Stimulated activated CD4-positive, alpha-beta T cell treated with anti-CD3 and anti-CD28 coated beads, Interleukin-4, amount 100 ng/mL, for 24 hours (primary cell): ENCODE data around the gene CD300H.

ENCODE experiments used
- DNase-seq: peaks from one replicate; pipeline ENCODE4 v3.0.0-alpha.2; 2020

The CD300H gene

DNA sequence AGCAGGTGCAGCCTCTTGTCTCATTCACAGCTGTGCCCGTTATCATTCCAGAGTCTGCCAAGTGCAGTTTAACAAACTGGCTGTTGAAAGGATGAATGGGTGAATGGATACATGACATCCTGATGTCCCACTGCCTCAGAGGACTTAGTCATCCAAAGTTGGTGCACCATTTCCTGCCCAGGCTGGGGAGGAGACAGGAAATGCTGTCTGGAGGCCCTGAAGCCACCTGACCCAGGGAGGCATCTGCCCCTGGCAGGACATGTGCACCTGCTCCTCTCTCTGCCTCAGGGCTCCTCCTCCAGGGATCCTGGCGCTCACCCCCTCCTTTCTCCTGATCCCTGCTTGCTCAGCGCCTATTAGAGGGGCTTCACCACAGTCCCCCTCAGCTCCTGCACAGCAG, 19.6 kb downstream of the CD300H start:
- no peak for DNase-seq

DNA sequence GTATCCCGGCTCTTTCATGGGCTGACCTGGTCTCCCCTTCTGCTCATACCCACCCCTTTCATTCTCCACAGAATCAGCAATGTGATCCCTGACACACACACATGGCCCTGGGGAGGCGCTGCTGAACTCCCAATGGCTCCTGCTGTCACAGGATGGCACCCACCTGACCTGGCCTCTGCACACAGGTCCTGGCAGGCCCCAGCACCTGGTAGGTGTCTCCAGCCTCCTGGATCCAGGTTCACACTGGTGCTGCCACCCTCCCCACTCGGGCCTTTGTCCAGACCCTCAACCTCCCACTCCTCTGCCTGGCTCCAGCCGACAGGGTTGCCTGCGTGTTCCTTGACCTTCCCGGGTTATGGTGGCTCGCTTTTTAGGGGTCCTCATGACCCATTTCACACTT, 20.0 kb downstream of the CD300H start:
- DNase-seq = no peak

DNA sequence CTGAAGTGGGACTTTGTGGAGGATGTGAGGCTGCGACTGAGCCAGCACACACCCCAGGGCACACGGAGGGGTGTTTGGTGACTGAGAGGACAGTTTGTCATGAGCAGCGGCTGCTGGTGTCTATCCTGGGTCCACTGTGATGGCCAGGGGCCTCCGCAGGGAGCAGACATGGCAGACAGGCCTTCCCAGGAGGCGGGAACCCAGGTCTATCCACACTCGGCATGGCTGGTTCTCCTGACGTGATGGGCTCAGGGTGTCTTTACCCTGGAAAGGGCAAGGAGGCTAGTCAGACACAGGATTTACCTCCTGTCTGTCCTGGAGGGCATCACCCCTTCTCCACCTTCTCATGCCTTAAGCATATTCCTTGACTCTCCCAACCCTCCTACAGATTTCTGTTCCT, 20.7 kb downstream of the CD300H start:
- DNase-seq = no peak

DNA sequence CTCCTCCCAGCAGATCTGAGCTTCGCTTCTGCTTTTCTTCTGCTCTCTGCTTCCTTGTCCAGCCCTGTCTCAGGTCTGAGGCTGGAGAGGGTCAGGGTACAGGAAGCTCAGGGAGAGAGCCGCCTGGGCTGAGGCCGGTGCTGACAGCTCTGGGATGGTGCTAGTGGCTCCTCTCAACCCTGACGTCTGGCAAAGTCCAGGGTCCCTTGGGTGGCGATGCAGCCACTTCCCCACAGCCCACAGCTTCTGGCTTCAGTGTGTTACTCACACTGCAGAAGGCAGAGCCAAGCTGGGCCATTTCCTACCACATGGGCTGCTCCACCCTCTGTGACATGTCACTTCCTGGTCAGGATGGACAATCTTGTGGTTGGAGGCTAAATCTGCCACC, 21.5 kb downstream of the CD300H start, which contains the start of gene CD300C:
TSS of gene CD300C (minus strand) at position 273 of the 388 bp plus-strand sequence. CDS start 333 bp downstream, outside the sequence.
- DNase-seq = no peak

DNA sequence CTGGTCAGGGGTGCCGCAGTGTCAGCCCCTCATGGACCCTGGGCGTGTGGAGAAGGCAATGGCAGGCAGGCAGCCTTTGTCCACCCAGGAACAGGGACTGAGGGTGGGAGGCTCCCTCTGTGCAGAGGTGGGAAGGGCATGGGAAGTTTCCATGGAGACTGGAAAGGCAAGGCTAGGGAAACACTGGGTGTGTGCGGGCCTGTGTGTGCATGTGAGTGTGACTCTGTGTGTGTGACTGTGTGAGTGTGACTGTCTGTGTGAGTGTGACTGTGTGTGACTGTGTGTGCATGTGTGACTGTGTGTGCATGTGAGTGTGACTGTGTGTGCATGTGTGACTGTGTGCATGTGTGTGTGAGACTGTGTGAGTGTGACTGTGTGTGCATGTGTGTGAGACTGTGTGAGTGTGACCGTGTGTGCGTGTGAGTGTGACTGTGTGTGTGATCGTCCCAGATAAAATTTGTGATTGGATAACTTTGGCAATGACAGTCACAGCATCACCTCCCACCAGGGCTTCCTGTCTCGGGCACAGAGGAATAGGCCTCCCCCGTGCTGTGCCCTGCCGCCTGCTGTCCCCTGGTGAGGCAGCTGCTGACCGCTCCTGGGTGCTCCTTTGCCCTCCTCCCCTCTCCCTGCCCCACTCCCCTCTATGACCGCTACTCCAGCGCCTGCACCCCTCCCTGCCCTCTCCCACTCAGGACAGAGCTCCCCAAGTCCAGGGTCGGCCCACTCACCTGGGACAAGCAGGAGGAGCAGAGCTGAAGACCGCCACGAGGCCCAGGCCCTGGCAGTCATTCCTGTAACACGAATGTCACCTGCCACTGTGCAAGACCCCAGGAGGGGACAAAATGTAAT, 22.1 kb downstream of the CD300H start:
- no peak for DNase-seq

DNA sequence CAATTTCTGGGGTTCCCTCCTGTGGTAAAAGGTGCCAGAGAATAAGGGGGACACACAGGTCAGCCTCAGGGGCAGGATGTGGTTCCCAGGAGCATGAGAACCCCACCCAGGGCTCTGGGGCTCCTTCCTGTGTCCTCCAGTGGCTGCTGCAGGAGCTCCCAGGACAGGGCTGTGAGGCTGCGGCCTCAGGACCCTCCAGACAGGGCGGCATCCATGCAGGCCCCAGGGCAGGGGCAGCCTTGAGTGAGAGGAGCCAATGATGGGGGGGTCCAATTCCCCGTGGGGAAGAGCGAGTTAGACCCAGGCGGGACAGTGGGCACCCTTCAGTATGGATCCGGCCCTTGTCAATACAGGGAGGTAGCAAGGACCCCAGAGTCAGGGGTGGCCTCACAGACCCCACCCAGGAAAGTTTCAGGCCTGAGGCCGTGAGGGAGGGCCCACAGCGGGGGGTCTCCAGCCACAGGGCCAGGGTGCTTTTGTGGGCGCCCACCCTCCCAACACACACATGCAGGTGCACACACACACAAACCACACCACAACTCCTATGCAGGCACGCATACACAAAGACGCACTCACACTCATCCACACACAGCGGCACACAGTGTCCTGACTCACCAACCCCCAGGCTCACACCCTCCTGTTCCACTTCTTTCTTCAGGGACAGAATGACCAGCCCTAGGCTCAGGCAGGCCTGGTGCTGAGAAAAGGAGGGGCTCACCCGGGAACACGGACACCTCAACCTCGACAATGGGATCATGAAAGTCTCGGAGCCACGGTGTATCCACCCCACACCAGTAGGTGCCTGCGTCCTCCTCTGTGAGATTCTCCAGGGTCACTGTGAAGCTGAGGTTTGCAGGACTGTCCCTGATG, 23.2 kb downstream of the CD300H start:
- no peak for DNase-seq

DNA sequence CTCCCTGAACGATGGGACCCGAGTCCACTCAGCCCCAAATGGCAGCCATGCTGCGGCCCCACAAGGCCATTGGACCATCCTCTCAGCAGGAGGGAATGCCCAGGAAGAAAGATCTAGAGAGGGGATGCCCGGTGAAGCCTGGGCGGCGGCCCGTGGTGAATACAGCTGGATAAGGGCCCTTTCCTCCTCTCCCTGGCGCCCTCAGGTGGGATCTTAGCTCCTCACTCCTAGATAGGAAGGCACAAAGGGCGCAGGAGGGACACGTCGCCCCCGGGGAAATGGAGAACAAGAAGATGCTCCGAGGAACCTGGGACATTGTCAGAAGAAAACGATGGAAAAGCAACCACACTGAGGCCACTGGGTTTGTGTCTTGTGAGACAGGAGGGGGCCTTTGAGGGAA, 23.9 kb downstream of the CD300H start:
- DNase-seq = no peak

DNA sequence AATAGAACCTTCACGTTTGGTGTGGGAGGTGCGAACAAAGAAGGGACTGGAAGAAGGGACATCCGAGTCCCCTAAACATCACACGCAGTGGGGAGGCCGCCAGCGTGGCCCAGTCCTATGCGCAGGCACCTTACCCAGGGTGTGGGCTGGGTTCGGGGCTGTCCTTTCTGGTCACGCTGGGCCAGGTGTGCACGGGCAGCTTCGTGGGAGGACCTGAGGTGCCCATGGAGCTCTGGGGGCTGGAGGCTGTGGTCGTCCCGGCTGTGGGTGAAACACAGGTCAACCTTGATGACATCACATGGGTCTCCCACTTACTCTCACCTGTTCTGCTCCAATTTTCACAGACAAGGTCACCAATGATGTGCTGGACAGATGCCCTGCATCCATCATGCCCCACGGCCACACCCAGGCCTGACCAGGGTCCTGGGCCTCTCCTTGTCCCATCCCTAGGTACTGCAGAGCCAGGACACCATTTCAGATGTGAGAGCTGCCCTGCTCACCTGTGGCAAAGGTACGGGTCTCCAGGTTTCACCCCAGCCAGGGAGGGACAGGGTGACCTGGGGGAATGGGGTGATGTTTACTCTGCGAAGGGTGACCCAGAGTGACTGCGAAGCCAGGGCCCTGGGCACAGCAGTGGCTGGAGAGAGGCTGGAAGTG, 24.5 kb downstream of the CD300H start:
- DNase-seq = no peak

DNA sequence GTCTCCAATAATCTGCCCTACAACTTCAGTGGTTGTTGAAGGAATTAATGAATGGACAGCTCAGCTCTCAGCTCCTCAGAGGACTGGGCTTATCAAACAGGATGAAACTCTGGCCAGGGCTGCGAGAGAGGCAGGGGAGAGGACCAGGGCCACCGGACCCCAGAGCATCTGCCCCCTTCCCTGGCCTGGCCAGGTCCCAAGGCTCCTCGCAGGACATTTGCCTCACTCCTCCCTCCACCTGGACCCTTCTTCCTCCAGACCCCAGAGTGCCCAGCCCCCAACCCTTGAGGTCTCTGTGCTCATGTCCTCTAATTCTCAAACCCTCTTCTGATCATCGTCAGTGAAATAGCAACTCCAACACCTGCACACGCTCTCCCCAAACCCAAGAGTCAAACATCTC, 25.1 kb downstream of the CD300H start:
- DNase-seq = no peak

DNA sequence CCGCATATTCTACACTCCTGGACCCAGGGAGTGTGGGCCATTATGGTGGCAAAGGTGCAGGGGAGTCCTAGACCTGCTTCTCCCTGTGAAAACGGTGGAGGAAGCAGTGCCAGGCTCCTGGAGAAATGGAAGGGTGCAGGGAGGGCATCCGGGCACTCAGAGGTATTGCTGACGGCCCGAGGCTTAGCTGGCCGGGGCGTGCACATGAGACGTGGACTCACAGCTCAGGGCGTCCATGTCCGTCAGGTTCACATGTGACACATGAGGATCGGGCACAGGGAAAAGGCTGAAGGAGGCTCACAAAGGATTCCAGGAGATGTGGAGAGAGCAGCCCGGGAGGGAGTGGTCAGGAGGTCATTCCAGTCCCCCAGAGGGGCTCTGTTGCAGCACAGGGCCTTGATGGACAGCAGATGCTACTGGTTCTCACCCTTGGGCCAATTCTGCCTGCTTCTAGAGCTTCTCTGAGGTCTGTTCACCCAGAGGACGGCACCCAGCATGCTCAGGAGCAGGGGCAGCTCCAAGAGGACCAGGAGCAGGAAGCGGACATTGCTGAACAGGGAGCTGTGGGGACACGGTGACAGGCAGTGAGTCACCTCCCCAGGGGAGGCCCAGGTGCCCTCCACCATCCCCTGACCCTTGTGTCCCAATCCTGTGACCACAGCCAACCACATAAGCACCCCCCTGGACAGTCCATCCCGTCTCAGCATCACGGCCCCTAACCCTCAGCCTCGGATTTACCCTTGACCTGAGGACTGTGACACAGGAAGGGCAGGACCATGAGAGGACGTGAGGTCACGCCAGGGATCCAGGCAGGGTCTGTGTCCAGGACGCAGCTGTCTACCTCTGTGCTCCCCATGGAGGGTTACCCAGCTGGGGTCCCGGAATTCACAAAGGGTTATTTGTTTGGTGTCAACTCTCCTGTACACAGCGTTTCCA, 25.9 kb downstream of the CD300H start:
- DNase-seq = no peak

DNA sequence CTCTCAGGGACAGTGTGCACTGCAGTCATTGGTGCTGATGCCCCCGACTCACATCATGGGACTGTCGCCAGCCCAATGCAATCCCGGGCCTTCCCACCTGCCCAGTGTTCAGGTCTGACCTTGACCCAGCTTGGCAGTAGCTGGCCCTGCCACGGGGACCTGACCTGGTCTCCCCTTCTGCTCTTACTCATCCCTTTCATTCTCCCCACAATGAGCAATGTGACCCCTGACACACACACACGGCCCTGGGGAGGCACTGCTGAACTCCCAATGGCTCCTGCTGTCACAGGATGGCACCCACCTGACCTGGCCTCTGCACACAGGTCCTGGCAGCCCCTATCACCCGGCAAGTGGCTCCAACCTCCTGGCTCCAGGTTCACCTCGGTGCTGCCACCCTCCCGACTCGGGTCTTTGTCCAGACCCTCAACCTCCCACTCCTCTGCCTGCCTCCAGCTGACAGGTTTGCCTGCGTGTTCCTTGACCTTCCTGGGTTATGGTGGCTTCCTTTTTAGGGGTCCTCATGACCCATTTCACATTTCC, 28.0 kb downstream of the CD300H start:
- no peak for DNase-seq

DNA sequence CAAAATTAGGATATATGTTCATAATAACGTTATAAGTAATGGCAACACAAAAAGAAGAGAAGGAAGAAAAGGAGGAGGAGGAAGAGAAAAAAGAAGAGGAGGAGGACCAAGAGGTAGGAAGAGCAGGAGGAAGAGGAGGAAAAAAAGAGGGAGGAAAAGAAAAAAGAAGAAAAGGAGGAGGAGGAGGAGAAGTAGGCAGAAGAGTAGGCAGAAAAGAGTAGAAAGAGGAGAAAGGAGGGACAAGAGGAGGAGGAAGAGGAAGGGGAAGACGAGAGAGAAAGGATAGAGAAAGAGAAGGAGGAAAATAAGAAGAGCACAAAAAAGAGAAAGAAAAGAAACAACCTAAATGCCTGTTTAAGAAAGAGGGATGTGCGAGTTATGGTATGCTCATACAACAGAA, 30.4 kb downstream of the CD300H start:
- DNase-seq = no peak

DNA sequence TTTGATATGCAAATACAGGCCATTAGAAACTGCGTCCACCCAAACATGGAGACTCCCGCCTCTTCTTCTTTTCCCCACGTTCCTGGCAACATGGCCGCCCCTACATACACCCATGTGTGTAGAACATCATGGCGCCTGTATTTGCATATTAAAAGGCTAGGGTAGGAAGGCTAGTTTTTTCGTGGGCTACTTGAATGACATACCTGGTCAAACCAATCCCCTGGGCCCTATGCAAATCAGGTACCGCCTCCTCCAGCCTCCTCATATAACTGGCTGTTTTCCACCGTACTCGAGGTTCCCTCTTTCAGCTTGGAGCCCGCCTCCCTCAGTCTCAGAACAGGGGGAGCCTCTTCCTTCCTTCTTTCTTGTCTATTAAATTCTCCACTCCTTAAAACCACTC, 35.2 kb downstream of the CD300H start:
- DNase-seq = peak; percentile 3

DNA sequence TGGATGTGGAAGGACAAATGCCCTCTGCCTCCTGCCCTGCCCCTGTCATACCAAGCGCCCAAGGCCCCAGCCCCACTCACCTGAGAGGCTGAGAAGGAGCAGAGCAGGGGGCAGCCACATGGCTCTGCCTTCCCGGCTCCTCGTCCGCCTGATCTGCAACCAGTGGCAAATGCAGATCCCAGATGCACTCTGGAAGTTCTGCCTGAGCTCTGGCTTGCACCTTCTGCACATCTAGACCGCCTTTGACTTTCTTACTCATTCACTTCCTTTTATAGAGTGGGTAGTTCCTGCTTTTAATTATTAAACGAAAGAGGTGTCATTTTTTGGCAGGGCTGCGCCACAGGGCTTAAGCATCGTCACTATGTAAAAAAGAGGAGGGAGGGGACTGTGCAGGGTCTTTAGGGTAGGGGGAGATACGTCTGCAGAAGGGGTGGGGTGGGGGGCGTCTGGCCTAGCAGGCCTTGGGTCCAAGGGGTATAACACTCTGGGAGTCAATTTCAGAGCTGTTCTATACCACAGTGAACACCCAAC, 36.0 kb downstream of the CD300H start, which contains the start of gene CD300LB:
TSS of gene CD300LB (minus strand) at position 245 of the 531 bp plus-strand sequence. CDS start at position 120, 125 bp downstream.
- peak; percentile 2 for DNase-seq

DNA sequence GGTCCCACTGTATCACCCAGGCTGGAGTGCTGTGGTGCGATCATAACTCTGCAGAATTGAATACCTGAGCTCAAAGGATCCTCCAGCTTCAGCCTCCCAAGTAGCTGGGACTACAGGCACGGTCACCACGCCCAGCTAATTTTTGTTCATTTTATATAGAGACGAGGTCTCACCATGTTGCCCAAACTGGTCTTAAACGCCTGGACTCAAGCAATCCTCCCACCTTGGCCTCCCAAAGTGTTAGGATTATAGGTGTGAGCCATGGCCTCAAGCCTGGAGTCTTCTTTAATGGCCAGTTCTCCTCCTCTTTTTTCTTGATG, 36.5 kb downstream of the CD300H start:
- DNase-seq = peak; percentile 1

DNA sequence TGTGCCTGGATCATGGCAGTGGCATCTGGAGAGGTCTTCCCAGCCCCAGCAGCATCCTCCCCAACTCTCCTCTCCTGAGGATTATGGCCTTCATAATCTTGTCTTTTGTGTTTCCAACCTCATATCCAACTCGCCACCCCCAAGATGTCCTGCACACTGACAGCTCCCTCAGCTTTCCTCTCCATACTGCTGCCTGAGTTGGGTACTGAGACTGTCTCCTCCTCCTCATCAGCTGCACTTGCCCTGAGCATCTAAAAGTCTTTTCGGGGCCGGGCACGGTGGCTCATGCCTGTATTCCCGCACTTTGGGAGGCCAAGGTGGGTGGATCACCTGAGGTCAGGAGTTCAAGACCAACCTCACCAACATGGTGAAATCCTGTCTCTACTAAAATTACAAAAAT, 38.1 kb downstream of the CD300H start:
- peak; percentile 2 for DNase-seq

DNA sequence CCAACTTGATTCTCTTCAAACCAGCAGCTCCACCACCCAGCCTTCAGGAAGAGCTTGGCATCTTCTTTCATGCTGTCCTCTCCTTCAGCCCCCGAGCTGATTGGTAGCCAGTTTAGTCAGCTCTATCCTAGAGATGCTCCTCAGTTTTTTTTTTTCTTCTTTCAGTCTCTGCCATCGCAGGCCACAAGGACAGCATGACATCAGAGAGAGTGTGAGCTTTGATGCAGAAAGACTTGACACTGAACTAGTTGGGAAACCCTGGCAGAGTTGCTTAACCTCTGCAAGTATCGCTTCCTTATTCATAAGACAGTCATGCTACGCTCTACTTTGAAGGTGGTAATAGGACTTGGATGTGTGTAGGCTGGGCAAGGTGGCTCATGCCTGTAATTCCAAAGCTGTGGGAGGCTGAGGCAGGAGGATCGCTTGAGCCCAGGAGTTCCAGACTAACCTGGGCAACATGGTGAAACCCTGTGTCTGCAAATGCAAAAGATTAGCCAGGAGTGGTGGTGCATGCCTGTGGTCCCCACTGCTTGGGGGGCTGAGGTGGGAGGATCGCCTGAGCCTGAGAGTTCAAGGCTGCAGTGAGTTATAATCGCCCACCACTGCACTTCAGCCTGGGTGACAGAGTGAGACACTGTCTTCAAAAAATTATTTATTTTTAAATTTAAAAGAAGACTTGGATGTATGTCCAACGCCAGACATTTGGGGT, 38.7 kb downstream of the CD300H start:
- peak; percentile 1 for DNase-seq

DNA sequence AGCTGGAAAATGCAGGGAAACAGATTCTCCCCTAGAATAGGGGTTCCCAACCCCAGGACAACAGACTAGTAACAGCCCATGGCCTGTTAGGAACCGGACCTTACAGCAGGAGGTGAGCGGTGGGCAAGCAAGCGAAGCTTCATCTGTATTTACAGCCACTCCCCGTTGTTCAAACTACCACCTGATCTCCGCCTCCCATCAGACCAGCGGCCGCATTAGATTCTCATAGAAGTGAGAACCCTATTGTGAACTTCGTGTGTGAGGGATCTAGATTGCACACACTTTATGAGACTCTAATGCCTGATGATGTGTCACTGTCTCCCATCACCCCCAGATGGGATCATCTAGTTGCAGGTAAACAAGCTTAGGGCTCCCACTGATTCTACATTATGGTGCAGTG, 39.6 kb downstream of the CD300H start:
- DNase-seq = peak; percentile 1

DNA sequence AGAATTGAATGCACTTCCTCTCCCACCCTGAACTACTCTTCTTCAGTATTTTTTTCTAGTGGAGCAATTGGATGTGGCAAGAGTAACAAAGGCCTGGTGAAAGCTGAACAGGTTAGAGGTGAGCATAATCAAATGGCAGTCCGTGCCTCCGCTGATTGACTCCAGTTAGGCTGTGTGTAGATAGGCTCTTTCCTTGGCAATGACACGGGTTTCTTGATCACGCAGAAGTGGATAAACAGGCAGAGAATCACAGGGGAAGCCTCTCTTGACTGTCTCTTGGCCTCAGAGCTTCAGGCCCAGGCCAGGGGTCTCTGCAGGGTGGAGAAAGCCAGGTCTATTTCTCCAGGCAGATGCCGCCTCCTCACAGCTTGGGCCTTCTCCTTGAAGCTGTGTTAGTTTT, 40.2 kb downstream of the CD300H start:
- no peak for DNase-seq

DNA sequence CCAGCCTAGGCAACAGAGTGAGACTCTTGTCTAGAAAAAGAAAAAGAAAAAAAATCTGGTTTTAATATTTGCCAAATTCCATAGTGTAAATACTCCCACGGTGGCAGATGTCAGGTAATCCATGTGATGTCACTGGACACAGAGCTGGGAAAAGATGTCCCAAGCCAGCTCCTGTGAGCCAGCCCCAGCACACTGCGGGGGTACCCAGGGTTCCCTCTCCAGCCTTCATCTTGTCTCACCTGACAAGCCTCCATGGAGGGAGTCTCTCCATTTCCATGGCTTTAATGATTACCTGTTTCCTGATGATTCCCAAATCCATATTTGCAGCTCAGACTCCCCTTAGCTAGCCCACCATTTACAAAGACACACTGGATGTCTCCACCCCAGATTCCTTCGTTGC, 40.6 kb downstream of the CD300H start:
- DNase-seq = no peak

DNA sequence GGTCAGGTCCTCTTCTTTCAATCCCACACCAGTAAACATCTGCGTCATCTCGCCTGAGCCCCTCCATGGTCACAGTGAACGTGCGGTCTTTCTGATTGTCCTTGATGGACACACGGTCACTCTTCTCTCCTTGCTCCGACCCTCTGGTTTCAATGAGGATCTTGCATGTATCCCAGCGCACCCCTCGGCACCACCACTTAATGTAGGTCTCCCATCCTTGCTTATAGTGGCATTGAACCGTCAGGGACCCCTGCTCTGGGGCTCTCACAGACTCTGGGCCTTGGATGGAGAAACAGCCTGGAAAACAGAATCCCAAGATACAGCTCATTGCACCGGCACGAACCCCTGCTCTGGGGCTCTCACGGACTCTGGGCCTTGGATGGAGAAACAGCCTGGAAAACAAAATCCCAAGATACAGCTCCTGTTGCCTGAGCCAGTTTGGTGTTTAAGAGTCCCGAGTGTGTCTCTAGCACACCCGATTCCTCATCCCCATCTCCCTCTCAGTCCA, 41.5 kb downstream of the CD300H start:
- no peak for DNase-seq
